ENCODE data around the gene GM2A. TPM values are rescaled to one million over a fixed set of nuclear protein-coding genes. Genes with fewer than 3 reads are reported as not detected.

Gene GM2A
- total RNA-seq, 2 experiments from 2014 or later = 13.4 to 18.7 TPM

DNA sequence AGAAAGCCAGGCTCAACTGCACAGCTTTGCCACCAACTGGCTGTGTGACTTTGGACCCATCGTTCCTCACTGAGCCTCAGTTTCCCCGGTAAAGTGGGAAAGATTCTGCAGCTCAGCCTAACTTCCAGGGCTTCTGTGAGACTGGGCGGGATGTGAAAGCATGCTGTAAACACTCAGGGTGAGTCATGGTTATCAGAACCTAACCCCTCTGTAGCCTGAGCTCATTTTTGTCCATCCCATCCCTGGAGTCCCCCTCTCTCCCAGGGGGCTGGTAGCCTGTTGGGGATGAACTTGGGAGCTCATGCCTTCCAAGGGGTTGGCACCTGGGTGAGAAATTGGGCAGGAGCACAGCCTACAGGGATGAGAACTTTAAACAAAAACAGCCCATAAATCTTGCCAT is 31.4 kb upstream of the GM2A start:
- peaks cover 39% of the 10 kb centered on the region for H3K36me3 Mint-ChIP-seq
- peak overlapping the region; percentile 91 for H3K27ac Mint-ChIP-seq
- H3K9me3 Mint-ChIP-seq (ENCODE audit: low read depth) = no peaks in the 10 kb centered on the region
- peak overlapping the region; percentile 93 for H3K4me3 Mint-ChIP-seq
- CTCF ChIA-PET = interaction anchor here (0.6 to 5.6 kb wide), 7 partner anchors 8 to 95 kb away, joined by 3 to 49 read pairs (median 3); no protein-coding TSS in a partner anchor
- H3K27me3 Mint-ChIP-seq = no peaks in the 10 kb centered on the region
- ATAC-seq (no peak), DNase-seq (no peak)
- peaks cover 71% of the 10 kb centered on the region for H3K4me1 Mint-ChIP-seq

DNA sequence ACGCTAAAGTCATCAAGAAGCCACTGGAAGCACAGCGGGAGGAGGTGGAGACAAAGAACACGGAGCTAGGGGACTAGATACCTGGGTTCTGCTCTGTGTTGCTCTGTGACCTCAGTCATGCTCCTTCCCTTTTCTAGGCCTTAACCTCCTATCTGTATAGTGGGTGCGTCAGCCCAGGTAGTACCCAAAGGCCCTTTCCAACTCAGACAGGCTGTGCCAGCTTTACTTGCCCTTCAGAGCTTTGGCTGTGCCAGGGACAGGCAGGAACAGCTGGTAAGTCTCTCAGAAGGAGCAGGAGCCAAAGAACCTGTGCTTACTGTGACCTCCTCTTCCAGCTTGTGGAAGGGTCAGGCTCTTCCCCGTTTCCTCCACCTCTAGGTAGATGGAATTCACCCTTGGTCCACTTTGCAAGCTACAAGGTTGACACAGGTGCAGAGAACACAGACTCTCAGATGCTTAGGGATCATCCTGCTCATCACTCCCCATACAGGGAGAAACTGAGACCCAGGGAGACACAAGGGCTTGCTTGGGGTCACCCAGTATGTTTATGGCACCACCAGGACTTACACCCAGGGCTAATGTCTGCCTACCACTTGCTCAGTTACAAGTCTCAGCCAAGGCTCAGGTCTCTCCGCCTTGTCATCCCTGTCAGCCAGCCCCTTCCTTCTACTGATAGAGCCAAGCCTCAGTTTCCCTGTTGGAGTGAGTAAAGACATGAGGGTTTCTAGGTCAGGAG is 30.8 kb upstream of the GM2A start:
- no peak for ATAC-seq
- peak overlapping the region; percentile 91 for H3K27ac Mint-ChIP-seq
- CTCF ChIA-PET = interaction anchor here (0.9 to 5.6 kb wide), 8 partner anchors 9 to 225 kb away, joined by 3 to 49 read pairs (median 8); partner anchors contain the start of gene SLC36A1

DNA sequence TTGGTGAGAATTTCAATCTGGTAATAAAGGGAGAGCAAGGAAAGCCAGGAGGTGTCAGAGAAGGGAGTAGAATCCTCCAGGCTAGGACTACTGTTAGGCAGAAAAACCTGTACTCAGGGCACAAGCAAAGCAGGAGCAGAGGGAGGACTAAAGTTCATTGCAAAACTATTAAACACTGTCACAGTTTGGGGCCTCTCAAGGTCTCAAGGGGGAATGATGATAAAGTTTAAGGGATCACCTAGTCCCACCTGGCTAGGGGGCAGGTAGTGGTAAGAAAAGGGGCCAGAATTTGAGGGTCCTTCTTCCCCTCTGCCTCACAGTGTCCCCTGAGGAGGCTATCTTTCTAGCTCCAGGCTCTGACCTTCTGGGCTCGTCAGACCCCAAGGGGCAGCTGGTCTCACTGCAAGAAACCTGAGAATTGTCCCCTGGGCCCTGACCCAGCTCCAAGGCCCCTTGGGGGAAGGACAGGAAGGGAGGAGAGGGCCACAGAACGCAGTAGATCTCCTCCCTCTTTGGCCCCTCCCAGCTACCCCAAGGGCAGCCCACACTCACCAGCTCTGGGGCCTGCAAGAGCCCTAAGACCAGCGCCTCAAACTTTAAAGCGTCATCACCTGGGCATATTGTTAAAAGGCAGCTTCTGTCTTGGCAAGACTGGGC is 30.1 kb upstream of the GM2A start:
- DNase-seq = peak; percentile 82
- H3K4me1 Mint-ChIP-seq = peaks cover 59% of the 10 kb centered on the region
- CTCF ChIA-PET = interaction anchor here (0.5 to 5.6 kb wide), 13 partner anchors 9 to 225 kb away, joined by 3 to 49 read pairs (median 8); partner anchors contain the start of gene SLC36A1
- peak overlapping the region; percentile 91 for H3K27ac Mint-ChIP-seq
- H3K4me3 Mint-ChIP-seq = peak overlapping the region; percentile 93
- H3K36me3 Mint-ChIP-seq = peaks cover 27% of the 10 kb centered on the region
- peak; percentile 77 for ATAC-seq
- no peaks in the 10 kb centered on the region for H3K27me3 Mint-ChIP-seq
- no peaks in the 10 kb centered on the region for H3K9me3 Mint-ChIP-seq (ENCODE audit: low read depth)

More for the DNA sequence above, 30.8 kb upstream of the GM2A start:
- Mint-ChIP-seq H3K27me3 (no peaks in the 10 kb centered on the region), H3K4me3 (peak overlapping the region; percentile 93), H3K9me3 (ENCODE audit: low read depth) (no peaks in the 10 kb centered on the region), H3K36me3 (peaks cover 34% of the 10 kb centered on the region), H3K4me1 (peaks cover 66% of the 10 kb centered on the region)
- no peak for DNase-seq

DNA sequence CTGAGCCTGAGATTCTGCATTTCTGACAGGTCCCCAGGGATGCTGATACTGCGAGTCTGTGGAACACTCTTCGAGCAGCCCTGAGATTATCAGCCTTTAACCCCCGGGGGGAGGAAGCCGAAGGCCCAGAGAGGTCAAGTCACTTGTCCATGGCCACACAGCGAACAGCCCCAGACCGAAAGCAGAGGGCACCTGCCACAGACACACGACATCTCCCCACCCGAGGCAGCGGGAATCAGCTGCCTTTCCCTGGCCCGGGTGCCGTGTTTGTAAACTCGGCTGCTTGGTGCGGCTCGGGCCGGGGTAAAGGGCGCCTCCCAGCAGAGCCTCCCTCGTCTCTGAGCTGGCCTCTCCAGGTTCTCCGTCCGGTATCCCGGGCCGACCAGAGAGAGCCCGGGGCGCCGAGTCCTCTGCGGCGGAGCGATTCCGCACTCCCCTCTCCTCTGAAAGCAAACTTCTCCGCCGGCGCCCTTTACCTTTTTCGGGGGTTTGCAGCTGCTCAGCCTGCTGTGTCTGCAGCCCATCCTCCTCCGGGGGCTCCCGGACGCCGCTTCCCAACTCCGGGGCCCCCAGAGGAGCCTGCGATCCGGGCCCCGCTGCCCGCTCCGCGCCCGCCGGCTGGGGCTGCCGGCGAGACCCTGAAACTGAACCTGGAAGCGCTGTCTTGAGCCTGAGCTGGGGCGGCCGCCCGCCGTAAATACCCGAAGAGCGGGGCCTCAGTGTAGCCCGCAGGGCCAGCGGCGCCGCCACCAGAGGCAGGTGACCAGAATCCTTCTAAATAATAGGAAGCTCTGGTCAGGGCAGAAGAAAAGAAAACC is 29.3 kb upstream of the GM2A start, which contains the start of gene CCDC69:
CCDC69 (minus strand) TSS at position 646 of the 818 bp plus-strand sequence; CDS start at position 524, 122 bp downstream.
- peak; percentile 77 for ATAC-seq
- Mint-ChIP-seq H3K27me3 (no peaks in the 10 kb centered on the region), H3K9me3 (ENCODE audit: low read depth) (no peaks in the 10 kb centered on the region), H3K27ac (peak within 1 kb of the TSS; percentile 91), H3K4me1 (peaks cover 52% of the 10 kb centered on the region), H3K4me3 (peak within 1 kb of the TSS; percentile 93), H3K36me3 (peaks cover 22% of the 10 kb centered on the region)
- CTCF ChIA-PET = interaction anchor here (0.5 to 5.6 kb wide), 18 partner anchors 10 to 548 kb away, joined by 3 to 49 read pairs (median 6); partner anchors contain the start of genes G3BP1 and SLC36A1
- peak; percentile 76 for DNase-seq

DNA sequence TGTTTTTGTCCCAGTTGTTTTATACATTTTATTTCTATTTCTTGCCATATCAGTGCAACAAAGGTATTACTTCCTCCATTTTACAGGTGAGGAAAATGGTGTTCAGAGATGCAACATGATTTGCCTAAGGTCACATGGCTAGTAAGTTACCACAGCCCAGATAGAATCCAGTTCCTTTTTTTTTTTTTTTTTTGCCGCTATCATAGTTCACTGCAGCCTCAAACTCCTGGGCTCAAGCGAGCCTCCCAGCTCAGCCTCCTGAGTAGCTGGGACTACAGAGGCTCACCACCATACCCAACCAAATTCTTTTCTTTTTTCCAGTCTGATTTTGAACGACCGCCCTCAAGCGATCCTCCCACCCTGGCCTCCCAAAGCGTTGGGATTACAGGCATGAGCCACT is 28.6 kb upstream of the GM2A start:
- Mint-ChIP-seq H3K27ac (peak overlapping the region; percentile 91), H3K27me3 (no peaks in the 10 kb centered on the region), H3K4me1 (peaks cover 45% of the 10 kb centered on the region), H3K4me3 (peak overlapping the region; percentile 93), H3K36me3 (peaks cover 19% of the 10 kb centered on the region), H3K9me3 (ENCODE audit: low read depth) (no peaks in the 10 kb centered on the region)
- CTCF ChIA-PET = interaction anchor here (0.7 to 5.6 kb wide), 16 partner anchors 10 to 547 kb away, joined by 3 to 49 read pairs (median 6); partner anchors contain the start of gene G3BP1
- ATAC-seq (no peak), DNase-seq (no peak)

DNA sequence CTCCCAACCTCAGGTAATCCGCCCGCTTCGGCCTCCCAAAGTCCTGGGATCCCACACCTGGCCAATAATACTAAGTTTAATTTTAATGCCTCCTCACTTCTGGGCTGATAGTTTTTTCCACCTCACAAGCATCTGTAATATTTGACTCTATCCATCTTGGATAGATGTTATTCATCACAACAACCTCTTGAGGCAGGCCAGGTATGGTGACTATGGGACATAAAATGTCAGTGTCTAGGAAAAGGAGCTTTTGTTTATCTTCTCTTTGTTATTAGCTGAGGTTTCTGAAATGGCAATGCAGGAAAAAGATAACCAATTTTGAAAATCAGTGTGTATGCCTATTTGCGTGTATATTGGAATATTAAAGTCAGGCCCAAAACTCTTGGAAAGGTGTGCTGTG is 27.9 kb upstream of the GM2A start:
- DNase-seq (no peak), ATAC-seq (no peak)
- Mint-ChIP-seq H3K9me3 (ENCODE audit: low read depth) (no peaks in the 10 kb centered on the region), H3K27me3 (no peaks in the 10 kb centered on the region), H3K4me1 (peaks cover 40% of the 10 kb centered on the region), H3K27ac (peak overlapping the region; percentile 26), H3K36me3 (peaks cover 14% of the 10 kb centered on the region), H3K4me3 (peak overlapping the region; percentile 23)
- CTCF ChIA-PET = interaction anchor here (2.0 to 5.6 kb wide), 3 partner anchors 10 to 22 kb away, joined by 6 to 49 read pairs (median 32); no protein-coding TSS in a partner anchor

DNA sequence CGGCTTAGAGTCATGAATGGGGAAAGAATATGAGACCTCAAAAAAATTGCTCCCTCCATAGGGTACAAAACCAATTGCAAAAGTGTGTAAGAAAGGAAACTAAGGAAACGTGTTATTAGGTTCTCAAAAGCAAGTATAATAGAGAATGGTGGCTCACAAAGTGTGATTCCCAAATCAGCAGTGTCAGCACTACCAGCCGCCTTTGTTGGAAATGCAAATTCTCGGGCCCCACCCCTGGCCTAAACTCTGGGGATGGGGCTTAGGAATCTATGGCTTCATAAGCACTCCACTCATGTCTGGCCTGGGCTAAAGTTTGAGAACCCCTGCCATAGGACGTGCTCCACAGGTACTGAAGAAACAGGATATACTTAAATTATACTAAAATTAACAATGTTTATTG is 27.5 kb upstream of the GM2A start:
- Mint-ChIP-seq H3K27me3 (no peaks in the 10 kb centered on the region), H3K9me3 (ENCODE audit: low read depth) (no peaks in the 10 kb centered on the region), H3K4me1 (peaks cover 36% of the 10 kb centered on the region), H3K4me3 (no peak overlapping the region), H3K36me3 (peaks cover 11% of the 10 kb centered on the region), H3K27ac (no peak overlapping the region)
- ATAC-seq (no peak), DNase-seq (no peak)
- CTCF ChIA-PET = interaction anchor here (4.7 to 5.6 kb wide), 2 partner anchors 9 to 13 kb away, joined by 32 to 49 read pairs; no protein-coding TSS in a partner anchor

DNA sequence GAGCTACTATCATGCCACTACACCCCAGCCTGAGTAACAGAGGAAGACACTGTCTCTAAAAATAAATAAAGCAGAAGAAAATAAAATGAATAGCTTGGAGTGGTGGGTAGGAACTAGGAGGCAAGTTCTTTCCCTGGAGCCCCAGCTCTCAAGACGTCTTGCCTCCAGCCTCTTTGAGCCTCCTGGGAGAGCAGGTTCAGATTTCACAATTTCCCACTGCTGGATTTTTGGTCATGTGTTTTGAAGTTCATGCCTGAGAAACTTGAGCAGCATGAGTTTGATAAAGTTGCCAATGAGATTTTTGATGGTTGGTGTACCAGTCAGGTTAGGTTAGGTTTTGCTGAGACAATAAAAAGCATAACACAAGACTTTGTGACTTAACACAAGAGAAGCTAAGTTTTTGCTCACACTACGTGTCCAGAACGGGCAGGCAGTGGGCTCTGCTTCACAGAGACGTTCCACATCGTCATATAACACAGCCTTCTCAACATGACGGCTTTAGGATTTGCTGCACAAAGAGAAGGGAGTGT is 25.0 kb upstream of the GM2A start:
- CTCF ChIA-PET = interaction anchor here (0.9 to 1.7 kb wide), 5 partner anchors 10 to 62 kb away, joined by 3 to 16 read pairs (median 3); no protein-coding TSS in a partner anchor
- no peak overlapping the region for H3K27ac Mint-ChIP-seq
- no peak overlapping the region for H3K4me3 Mint-ChIP-seq
- peaks cover 3% of the 10 kb centered on the region for H3K36me3 Mint-ChIP-seq
- peaks cover 12% of the 10 kb centered on the region for H3K4me1 Mint-ChIP-seq
- no peaks in the 10 kb centered on the region for H3K9me3 Mint-ChIP-seq (ENCODE audit: low read depth)
- no peaks in the 10 kb centered on the region for H3K27me3 Mint-ChIP-seq
- ATAC-seq (no peak), DNase-seq (no peak)

DNA sequence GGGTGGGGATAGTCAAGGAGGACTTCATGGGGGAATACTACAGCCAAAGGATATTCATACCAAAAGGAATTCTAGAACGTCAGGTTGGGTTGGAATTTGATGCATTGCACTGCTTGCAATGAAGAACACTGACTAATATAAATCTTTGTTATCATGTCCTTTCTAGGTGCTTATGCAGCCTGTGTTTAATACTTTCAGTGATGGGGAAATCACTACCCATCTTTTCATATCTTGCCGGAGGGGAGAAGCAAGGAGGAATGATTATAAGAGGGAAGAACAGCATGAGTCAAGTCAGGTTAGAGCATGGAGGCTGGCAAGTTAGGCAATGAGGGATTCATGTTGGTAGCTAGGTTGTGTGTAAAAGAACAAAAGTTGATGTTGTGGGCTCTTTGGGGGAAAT is 24.0 kb upstream of the GM2A start:
- Mint-ChIP-seq H3K4me1 (peaks cover 12% of the 10 kb centered on the region), H3K4me3 (no peak overlapping the region), H3K36me3 (peaks cover 3% of the 10 kb centered on the region), H3K27ac (no peak overlapping the region), H3K9me3 (ENCODE audit: low read depth) (no peaks in the 10 kb centered on the region), H3K27me3 (no peaks in the 10 kb centered on the region)
- ATAC-seq (no peak), DNase-seq (no peak)
- CTCF ChIA-PET = interaction anchor here (1.2 to 1.7 kb wide), 4 partner anchors 9 to 63 kb away, joined by 3 to 16 read pairs (median 6); no protein-coding TSS in a partner anchor

DNA sequence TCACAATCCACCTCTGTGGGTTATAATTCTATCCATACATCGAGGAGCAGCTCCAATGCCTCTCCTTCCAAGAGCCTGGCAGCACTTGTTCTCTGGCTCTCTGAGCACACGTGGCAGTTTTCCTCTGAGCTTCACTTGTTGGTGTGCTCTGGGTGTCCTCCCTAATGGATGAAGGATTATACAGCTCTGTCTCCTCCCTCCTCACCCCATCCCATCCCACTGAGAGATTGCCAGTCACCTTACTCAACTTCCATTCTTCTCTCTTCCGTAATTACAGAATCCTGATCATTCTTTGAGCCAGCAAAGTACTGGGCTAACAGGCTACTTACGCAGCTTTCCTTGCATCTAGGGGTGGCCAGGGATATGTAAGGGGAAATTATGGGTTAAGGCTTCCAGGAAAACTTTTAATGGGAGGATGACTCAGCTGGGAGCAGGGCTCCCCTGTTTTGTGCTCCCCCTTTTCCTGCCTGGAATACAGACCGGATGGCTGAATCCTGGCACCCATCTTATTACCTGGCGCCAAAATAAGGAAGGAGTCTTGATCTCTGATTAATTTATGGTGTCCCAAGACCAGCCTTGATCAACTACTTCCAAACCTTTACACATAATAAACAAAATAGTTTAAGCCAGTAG is 22.8 kb upstream of the GM2A start:
- ATAC-seq (no peak), DNase-seq (no peak)
- Mint-ChIP-seq H3K4me1 (peaks cover 13% of the 10 kb centered on the region), H3K27me3 (no peaks in the 10 kb centered on the region), H3K4me3 (no peak overlapping the region), H3K9me3 (ENCODE audit: low read depth) (no peaks in the 10 kb centered on the region), H3K27ac (no peak overlapping the region), H3K36me3 (peaks cover 3% of the 10 kb centered on the region)
- CTCF ChIA-PET = interaction anchor here (1.2 to 1.8 kb wide), 3 partner anchors 9 to 14 kb away, joined by 3 to 10 read pairs (median 5); no protein-coding TSS in a partner anchor

DNA sequence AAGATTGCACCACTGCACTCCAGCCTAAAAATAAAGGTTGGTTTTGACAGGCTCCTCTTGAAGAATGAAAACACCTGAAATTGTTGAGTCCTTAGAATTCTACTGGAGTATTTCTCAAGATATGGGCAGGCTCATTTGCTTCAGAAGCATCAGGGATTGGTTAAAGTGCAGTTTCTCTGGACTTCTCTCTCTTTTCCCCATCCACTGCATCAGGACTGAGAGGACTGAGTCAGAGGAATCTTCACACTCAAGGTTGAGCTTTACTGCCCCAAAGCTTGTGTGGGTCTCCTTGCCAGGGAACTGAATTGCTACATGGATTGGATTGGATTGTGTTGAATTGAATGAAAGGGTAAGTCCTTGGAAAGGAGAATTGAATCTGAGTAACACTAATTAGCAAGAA is 21.6 kb upstream of the GM2A start:
- Mint-ChIP-seq H3K27me3 (no peaks in the 10 kb centered on the region), H3K27ac (no peak overlapping the region), H3K4me3 (no peak overlapping the region), H3K36me3 (peaks cover 3% of the 10 kb centered on the region), H3K9me3 (ENCODE audit: low read depth) (no peaks in the 10 kb centered on the region), H3K4me1 (peaks cover 15% of the 10 kb centered on the region)
- CTCF ChIA-PET = interaction anchor here (1.0 to 1.8 kb wide), 2 partner anchors 9 to 89 kb away, joined by 3 to 5 read pairs; no protein-coding TSS in a partner anchor
- ATAC-seq = no peak
- DNase-seq = no peak

DNA sequence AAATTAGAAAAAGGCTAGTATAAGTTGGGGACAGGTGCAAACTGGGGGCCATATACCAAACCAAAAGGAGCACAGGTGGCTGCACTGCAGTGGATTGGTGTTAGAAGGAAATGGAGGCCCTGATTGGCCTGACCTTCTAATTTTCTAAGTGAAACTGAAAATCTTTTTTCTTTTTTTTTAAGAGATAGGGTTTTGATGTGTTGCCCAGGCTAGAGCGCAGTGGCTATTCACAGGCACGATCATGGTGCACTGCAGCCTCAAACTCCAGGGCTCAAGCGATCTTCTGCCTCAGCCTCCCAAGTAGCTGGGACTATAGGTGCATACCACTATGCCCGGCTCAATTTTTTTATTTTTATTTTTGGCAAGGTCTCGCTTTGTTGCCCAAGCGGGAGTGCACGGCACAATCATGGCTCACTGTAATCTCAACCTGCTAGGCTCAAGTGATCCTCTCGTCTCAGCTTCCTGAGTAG is 19.3 kb upstream of the GM2A start:
- peaks cover 3% of the 10 kb centered on the region for H3K36me3 Mint-ChIP-seq
- no peak for ATAC-seq
- CTCF ChIA-PET = interaction anchor here (1.0 to 2.3 kb wide), 5 partner anchors 10 to 108 kb away, joined by 3 to 32 read pairs (median 4); partner anchors contain the start of gene CCDC69
- H3K4me3 Mint-ChIP-seq = no peak overlapping the region
- no peaks in the 10 kb centered on the region for H3K9me3 Mint-ChIP-seq (ENCODE audit: low read depth)
- H3K4me1 Mint-ChIP-seq = peaks cover 27% of the 10 kb centered on the region
- no peak overlapping the region for H3K27ac Mint-ChIP-seq
- DNase-seq = no peak
- no peaks in the 10 kb centered on the region for H3K27me3 Mint-ChIP-seq

Data from activated CD8-positive, alpha-beta memory T cell treated with anti-CD3 and anti-CD28 coated beads, Interleukin-2, amount 10 ng/mL, durations not matched to agents 7 days and 5 days (primary cell).